GM11168 (cell line): Measurements from ENCODE around the gene THYN1.

Experiments
- in situ Hi-C: fragments of 300-500 bp; cut with MboI; formaldehyde crosslinking; loops from one replicate; pipeline ENCODE4 v1.12.0; 2022; ENCODE audit warnings: low sequenced_read_pairs; ENCODE audit not compliant: unreplicated experiment

Gene THYN1

GRCh38 chr11:134226806-134227325 is 26.3 kb downstream of the THYN1 start:
- in situ Hi-C loops, result no loop called here

- in situ Hi-C loops, result no loop called here
Measured at GRCh38 chr11:134224710-134225664, 28.2 kb downstream of the THYN1 start.

- in situ Hi-C loops, result no loop called here
Measured at GRCh38 chr11:134223836-134224709, 29.1 kb downstream of the THYN1 start, which contains the start of the genes NCAPD3 and VPS26B. TSS of gene NCAPD3 (minus strand) at chr11:134223967. CDS start at chr11:134223926, 41 bp downstream. TSS of gene VPS26B (plus strand) at chr11:134224671. CDS start at chr11:134225123, 452 bp downstream.

GRCh38 chr11:134223121-134223520 is 30.0 kb downstream of the THYN1 start:
- in situ Hi-C loops, result no loop called here

- in situ Hi-C loops, result no loop called here
Measured at GRCh38 chr11:134216816-134217215, 36.3 kb downstream of the THYN1 start.

GRCh38 chr11:134215836-134216235 is 37.3 kb downstream of the THYN1 start:
- in situ Hi-C loops, result no loop called here

GRCh38 chr11:134207538-134208239 is 45.5 kb downstream of the THYN1 start:
- in situ Hi-C loops, result no loop called here

GRCh38 chr11:134206185-134206584 is 47.0 kb downstream of the THYN1 start:
- in situ Hi-C loops, result no loop called here

GRCh38 chr11:134205729-134206128 is 47.4 kb downstream of the THYN1 start:
- in situ Hi-C loops, result no loop called here

- in situ Hi-C loops, result no loop called here
Measured at GRCh38 chr11:134202661-134203060, 50.5 kb downstream of the THYN1 start.

GRCh38 chr11:134200688-134201087 is 52.5 kb downstream of the THYN1 start:
- in situ Hi-C loops, result no loop called here

- in situ Hi-C loops, result no loop called here
Measured at GRCh38 chr11:134199531-134199930, 53.6 kb downstream of the THYN1 start.
